Neural cell (in vitro differentiated cells): ENCODE measurements around the gene JMJD6. TPM values are rescaled to one million over a fixed set of nuclear protein-coding genes. Genes with fewer than 3 reads are reported as not detected.
A peak's percentile ranks its signal among the peaks of the same experiment; 100 is the strongest.

Experiments used
- H2AFZ ChIP-seq: fragments of 200-600, 300-800 bp; sonication (generic), shearing (Covaris generic); 2 replicates; pipeline ENCODE4 v1.6.0; 2014; ENCODE audit warnings: low read depth, mild to moderate bottlenecking, antibody characterized with exemption, low read length, moderate library complexity
- H3F3A ChIP-seq: fragments of 200-600 bp; shearing (Covaris generic); 2 replicates; pipeline ENCODE4 v1.6.1; 2016; ENCODE audit warnings: mild to moderate bottlenecking, moderate library complexity, mixed read lengths, antibody characterized with exemption, low read length; ENCODE audit not compliant: insufficient read depth, poor library complexity, severe bottlenecking
- H3K27ac ChIP-seq: fragments of 200-600, 300-800 bp; sonication (generic), shearing (Covaris generic); 2 replicates; pipeline ENCODE4 v1.5.1; 2014; ENCODE audit warnings: mild to moderate bottlenecking, low read length, moderate library complexity
- H3K27me3 ChIP-seq: fragments of 300-800, 200-600 bp; sonication (generic), shearing (Covaris generic); 2 replicates; pipeline ENCODE4 v1.6.0; 2014; ENCODE audit warnings: mild to moderate bottlenecking, low read depth, low read length, moderate library complexity; ENCODE audit not compliant: insufficient read depth
- H3K36me3 ChIP-seq: fragments of 300-800, 200-600 bp; sonication (generic), shearing (Covaris generic); 2 replicates; pipeline ENCODE4 v1.5.1; 2014; ENCODE audit warnings: mild to moderate bottlenecking, antibody characterized with exemption, low read length, moderate library complexity; ENCODE audit not compliant: insufficient read depth
- H3K4me2 ChIP-seq: fragments of 300-800, 200-600 bp; sonication (generic), shearing (Covaris generic); 2 replicates; pipeline ENCODE4 v1.6.0; 2014; ENCODE audit warnings: mild to moderate bottlenecking, low read length
- H3K4me3 ChIP-seq: fragments of 300-800, 200-600 bp; sonication (generic), shearing (Covaris generic); 2 replicates; pipeline ENCODE4 v1.5.1; 2014; ENCODE audit warnings: mild to moderate bottlenecking, low read length, moderate library complexity
- H3K79me2 ChIP-seq: fragments of 200-600 bp; shearing (Covaris generic); replicated peaks from 2 replicates; pipeline ENCODE4 v1.6.0; 2014; ENCODE audit warnings: mild to moderate bottlenecking, low read length, moderate library complexity; ENCODE audit not compliant: insufficient read depth
- H3K9ac ChIP-seq: fragments of 300-800, 200-600 bp; sonication (generic), shearing (Covaris generic); 2 replicates; pipeline ENCODE4 v1.6.1; 2016; ENCODE audit warnings: mild to moderate bottlenecking, low read length, mixed read lengths
- H3K9me2 ChIP-seq: fragments of 200-600 bp; shearing (Covaris generic); 2 replicates; pipeline ENCODE4 v1.6.1; 2016; ENCODE audit warnings: mild to moderate bottlenecking, low read length, mixed read lengths; ENCODE audit not compliant: insufficient read depth
- H3K9me3 ChIP-seq: fragments of 200-600, 300-800 bp; sonication (generic), shearing (Covaris generic); 2 replicates; pipeline ENCODE4 v1.6.1; 2016; ENCODE audit warnings: mild to moderate bottlenecking, mixed run types, low read length, moderate library complexity, mixed read lengths
- H4K20me1 ChIP-seq: fragments of 200-600 bp; shearing (Covaris generic); 2 replicates; pipeline ENCODE4 v1.6.1; 2016; ENCODE audit warnings: mild to moderate bottlenecking, mixed run types; ENCODE audit not compliant: insufficient read depth
- CTCF ChIP-seq: fragments of 450-650 bp; IDR thresholded peaks from 2 replicates; pipeline ENCODE4 v1.5.1; 2014; ENCODE audit warnings: antibody characterized with exemption, mild to moderate bottlenecking, moderate library complexity; ENCODE audit not compliant: poor library complexity, severe bottlenecking
- EP300 ChIP-seq: fragments of 450-650 bp; conservative IDR thresholded peaks from 2 replicates; pipeline ENCODE4 v1.6.1; 2014; ENCODE audit warnings: antibody characterized with exemption, mild to moderate bottlenecking, moderate library complexity; ENCODE audit not compliant: poor library complexity, severe bottlenecking
- EZH2 ChIP-seq: fragments of 200-600, 300-800 bp; shearing (Covaris generic), sonication (generic); IDR thresholded peaks from 2 replicates; pipeline ENCODE4 v1.6.1; 2014; ENCODE audit warnings: antibody characterized with exemption, low read length, borderline replicate concordance, mild to moderate bottlenecking; ENCODE audit not compliant: insufficient read depth, poor library complexity, severe bottlenecking
- MXI1 ChIP-seq: fragments of 450-650 bp; conservative IDR thresholded peaks from 2 replicates; pipeline ENCODE4 v1.6.1; 2014; ENCODE audit warnings: antibody characterized with exemption, mild to moderate bottlenecking; ENCODE audit not compliant: poor library complexity, severe bottlenecking
- POLR2AphosphoS5 ChIP-seq: IDR thresholded peaks from 2 replicates; pipeline ENCODE4 v1.6.1; 2012
- RAD21 ChIP-seq: fragments of 450-650 bp; conservative IDR thresholded peaks from 2 replicates; pipeline ENCODE4 v1.6.1; 2014; ENCODE audit warnings: antibody characterized with exemption, mild to moderate bottlenecking, moderate library complexity
- REST ChIP-seq: IDR thresholded peaks from 2 replicates; pipeline ENCODE4 v1.6.1; 2012; ENCODE audit warnings: borderline replicate concordance
- SMC3 ChIP-seq: fragments of 450-650 bp; conservative IDR thresholded peaks from 2 replicates; pipeline ENCODE4 v1.6.1; 2014; ENCODE audit warnings: antibody characterized with exemption, mild to moderate bottlenecking, moderate library complexity; ENCODE audit not compliant: poor library complexity
- TAF1 ChIP-seq: IDR thresholded peaks from 2 replicates; pipeline ENCODE4 v1.6.1; 2012; ENCODE audit warnings: low read depth
- polyA plus RNA-seq: library from polyadenylated mRNA; depleted of rRNA; stranded (reverse); fragments of >200 nt; gene quantifications from 2 replicates; pipeline ENCODE4 v1.2.3, GENCODE V29; 2014

The JMJD6 gene
- polyA plus RNA-seq, 1 donor from 2014 or later, result 21.7 TPM

GRCh38 chr17:76683011-76683755, 43.2 kb downstream of the JMJD6 start:
- no peak overlapping the region for H3K4me2 ChIP-seq
- TF ChIP-seq REST, result no peak
- no peak for TF ChIP-seq POLR2AphosphoS5
- TF ChIP-seq EZH2, result no peak
- no peak for TF ChIP-seq SMC3
- TF ChIP-seq CTCF, result peak; percentile 10
- no peak for TF ChIP-seq EP300

GRCh38 chr17:76682296-76682695, 44.1 kb downstream of the JMJD6 start:
- Histone ChIP-seq H3K4me2 (no peak overlapping the region), H3K9me2 (no peaks in the 10 kb centered on the region), H3K27me3 (no peaks in the 10 kb centered on the region), H4K20me1 (no peaks in the 10 kb centered on the region), H3K79me2 (no peaks in the 10 kb centered on the region), H3K27ac (no peak overlapping the region), H3K9me3 (no peaks in the 10 kb centered on the region), H3F3A (no peaks in the 10 kb centered on the region), H3K36me3 (no peaks in the 10 kb centered on the region), H3K4me3 (no peak overlapping the region), H3K9ac (no peak overlapping the region), H2AFZ (no peak overlapping the region)
- TF ChIP-seq MXI1 (no peak), POLR2AphosphoS5 (no peak), TAF1 (no peak), REST (no peak), SMC3 (no peak), CTCF (no peak), RAD21 (no peak)

More at GRCh38 chr17:76683011-76683755, 43.2 kb downstream of the JMJD6 start:
- Histone ChIP-seq H3F3A (no peaks in the 10 kb centered on the region), H3K79me2 (no peaks in the 10 kb centered on the region), H3K36me3 (no peaks in the 10 kb centered on the region), H3K9ac (no peak overlapping the region), H4K20me1 (no peaks in the 10 kb centered on the region), H3K27me3 (no peaks in the 10 kb centered on the region), H3K4me3 (no peak overlapping the region), H2AFZ (no peak overlapping the region), H3K9me3 (no peaks in the 10 kb centered on the region), H3K27ac (no peak overlapping the region), H3K9me2 (no peaks in the 10 kb centered on the region)
